KMS-11 (cell line): ENCODE results near the gene ATP1A1.

ENCODE experiments used
- H2AFZ ChIP-seq: fragments of 200-600 bp; sonication (generic); 2 replicates; pipeline ENCODE4 v1.6.1; 2016; ENCODE audit warnings: antibody characterized with exemption, mixed run types, low read depth
- H3K27ac ChIP-seq: fragments of 200-600 bp; sonication (generic); 2 replicates; pipeline ENCODE4 v1.6.1; 2016; ENCODE audit warnings: mild to moderate bottlenecking, mixed run types
- H3K27me3 ChIP-seq: fragments of 200-600 bp; sonication (generic); 2 replicates; pipeline ENCODE4 v1.6.1; 2017; ENCODE audit warnings: mild to moderate bottlenecking, low read depth, mixed run types, moderate library complexity; ENCODE audit not compliant: insufficient read depth
- H3K36me3 ChIP-seq: fragments of 200-600 bp; sonication (generic); 2 replicates; pipeline ENCODE4 v1.6.1; 2017; ENCODE audit warnings: mild to moderate bottlenecking, mixed run types; ENCODE audit not compliant: insufficient read depth
- H3K4me1 ChIP-seq: fragments of 200-600 bp; sonication (generic); 2 replicates; pipeline ENCODE4 v1.6.1; 2016; ENCODE audit warnings: mild to moderate bottlenecking, low read depth, mixed run types; ENCODE audit not compliant: poor library complexity, severe bottlenecking
- H3K4me2 ChIP-seq: fragments of 200-600 bp; sonication (generic); 2 replicates; pipeline ENCODE4 v1.7.0; 2016; ENCODE audit warnings: mild to moderate bottlenecking, mixed run types
- H3K4me3 ChIP-seq: fragments of 200-600 bp; sonication (generic); IDR thresholded peaks from 2 replicates; pipeline ENCODE4 v1.6.1; 2017; ENCODE audit warnings: low read depth, low read length, mixed read lengths; ENCODE audit not compliant: insufficient read depth
- H3K79me2 ChIP-seq: fragments of 200-600 bp; sonication (generic); 2 replicates; pipeline ENCODE4 v1.6.1; 2016; ENCODE audit warnings: low read depth, mixed run types; ENCODE audit not compliant: insufficient read depth
- H3K9ac ChIP-seq: fragments of 200-600 bp; sonication (generic); 2 replicates; pipeline ENCODE4 v1.6.1; 2016; ENCODE audit warnings: mild to moderate bottlenecking, mixed run types
- H4K20me1 ChIP-seq: fragments of 200-600 bp; sonication (generic); 2 replicates; pipeline ENCODE4 v1.6.1; 2016; ENCODE audit warnings: mild to moderate bottlenecking, mixed run types; ENCODE audit not compliant: insufficient read depth
- TF ChIP-seq, protein P1 (sequence below): fragments of 200-600 bp; sonication (generic); conservative IDR thresholded peaks from 2 replicates; pipeline ENCODE4 v1.6.1; 2017; ENCODE audit warnings: low read depth, mild to moderate bottlenecking, antibody characterized with exemption, low read length, moderate library complexity, mixed read lengths

ATP1A1 gene

GRCh38 chr1:116396769-116397168 lies 23.7 kb downstream of the ATP1A1 start:
- Histone ChIP-seq H3K79me2 (peaks cover 34% of the 10 kb centered on the region), H3K4me2 (no peak overlapping the region), H2AFZ (no peak overlapping the region), H3K27ac (no peak overlapping the region; the same call in 1 of the 2 replicates), H3K36me3 (peaks cover 42% of the 10 kb centered on the region; the same call in 1 of the 2 replicates), H3K4me3 (no peak overlapping the region), H3K27me3 (no peaks in the 10 kb centered on the region), H3K4me1 (peaks cover 32% of the 10 kb centered on the region), H3K9ac (no peak overlapping the region), H4K20me1 (no peaks in the 10 kb centered on the region)
- TF ChIP-seq, protein P1, sequence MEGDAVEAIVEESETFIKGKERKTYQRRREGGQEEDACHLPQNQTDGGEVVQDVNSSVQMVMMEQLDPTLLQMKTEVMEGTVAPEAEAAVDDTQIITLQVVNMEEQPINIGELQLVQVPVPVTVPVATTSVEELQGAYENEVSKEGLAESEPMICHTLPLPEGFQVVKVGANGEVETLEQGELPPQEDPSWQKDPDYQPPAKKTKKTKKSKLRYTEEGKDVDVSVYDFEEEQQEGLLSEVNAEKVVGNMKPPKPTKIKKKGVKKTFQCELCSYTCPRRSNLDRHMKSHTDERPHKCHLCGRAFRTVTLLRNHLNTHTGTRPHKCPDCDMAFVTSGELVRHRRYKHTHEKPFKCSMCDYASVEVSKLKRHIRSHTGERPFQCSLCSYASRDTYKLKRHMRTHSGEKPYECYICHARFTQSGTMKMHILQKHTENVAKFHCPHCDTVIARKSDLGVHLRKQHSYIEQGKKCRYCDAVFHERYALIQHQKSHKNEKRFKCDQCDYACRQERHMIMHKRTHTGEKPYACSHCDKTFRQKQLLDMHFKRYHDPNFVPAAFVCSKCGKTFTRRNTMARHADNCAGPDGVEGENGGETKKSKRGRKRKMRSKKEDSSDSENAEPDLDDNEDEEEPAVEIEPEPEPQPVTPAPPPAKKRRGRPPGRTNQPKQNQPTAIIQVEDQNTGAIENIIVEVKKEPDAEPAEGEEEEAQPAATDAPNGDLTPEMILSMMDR = no peak

GRCh38 chr1:116397728-116398127 lies 24.7 kb downstream of the ATP1A1 start:
- Histone ChIP-seq H3K4me2 (no peak overlapping the region), H3K27ac (no peak overlapping the region)

GRCh38 chr1:116400780-116401179 lies 27.7 kb downstream of the ATP1A1 start:
- H3K79me2 ChIP-seq = peaks cover 10% of the 10 kb centered on the region; the same call in 1 of the 2 replicates
- no peak overlapping the region for H2AFZ ChIP-seq
- H3K36me3 ChIP-seq = peaks cover 37% of the 10 kb centered on the region; the same call in 1 of the 2 replicates
- TF ChIP-seq, protein P1 = no peak
- no peak overlapping the region for H3K9ac ChIP-seq
- H4K20me1 ChIP-seq = no peaks in the 10 kb centered on the region
- no peak overlapping the region for H3K4me3 ChIP-seq
- H3K4me1 ChIP-seq = peaks cover 8% of the 10 kb centered on the region
- H3K27ac ChIP-seq = no peak overlapping the region; the same call in 1 of the 2 replicates
- H3K4me2 ChIP-seq = no peak overlapping the region
- H3K27me3 ChIP-seq = no peaks in the 10 kb centered on the region

More at GRCh38 chr1:116397728-116398127, 24.7 kb downstream of the ATP1A1 start:
- TF ChIP-seq, protein P1 = no peak
- Histone ChIP-seq H3K4me1 (peaks cover 22% of the 10 kb centered on the region), H3K79me2 (peaks cover 25% of the 10 kb centered on the region), H3K27me3 (no peaks in the 10 kb centered on the region), H3K36me3 (peaks cover 37% of the 10 kb centered on the region; the same call in 1 of the 2 replicates), H4K20me1 (no peaks in the 10 kb centered on the region), H3K9ac (no peak overlapping the region), H3K4me3 (no peak overlapping the region), H2AFZ (no peak overlapping the region)

DNA sequence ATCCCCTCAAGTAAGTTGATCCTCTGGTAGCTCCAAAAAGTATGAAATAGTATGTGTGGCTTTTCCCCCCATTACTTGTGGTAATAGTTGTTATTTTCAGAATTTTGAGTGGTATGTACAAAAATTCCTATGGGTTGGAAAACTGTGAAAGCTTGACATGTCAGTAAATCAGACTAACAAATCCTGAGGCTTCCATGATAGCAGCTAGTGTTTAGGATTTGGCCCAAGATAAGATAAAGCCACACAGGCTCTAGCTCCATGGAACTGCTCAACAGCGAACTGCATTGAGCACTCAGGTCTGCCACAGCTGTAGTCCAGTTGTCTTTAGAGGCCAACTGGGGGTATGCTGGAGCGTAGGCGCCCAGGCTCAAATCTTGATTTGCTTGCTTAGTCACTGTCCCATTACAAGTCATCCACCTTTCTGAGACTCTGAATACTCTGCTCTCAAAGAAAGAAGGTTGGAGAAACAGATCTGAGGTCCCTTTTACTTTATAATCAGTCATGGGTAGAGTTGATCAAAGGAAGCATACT lies 28.7 kb downstream of the ATP1A1 start:
- H3K36me3 ChIP-seq = peaks cover 31% of the 10 kb centered on the region; the same call in 1 of the 2 replicates
- no peak overlapping the region for H3K4me3 ChIP-seq
- TF ChIP-seq, protein P1 = no peak
- peak overlapping the region; percentile 11; the same call in 1 of the 2 replicates for H3K27ac ChIP-seq
- H2AFZ ChIP-seq = no peak overlapping the region
- peaks cover 8% of the 10 kb centered on the region for H3K4me1 ChIP-seq
- peaks cover 10% of the 10 kb centered on the region; the same call in 1 of the 2 replicates for H3K79me2 ChIP-seq
- no peak overlapping the region for H3K9ac ChIP-seq
- H3K27me3 ChIP-seq = no peaks in the 10 kb centered on the region
- no peaks in the 10 kb centered on the region for H4K20me1 ChIP-seq
- H3K4me2 ChIP-seq = no peak overlapping the region
